ENCODE results near the gene SMG6. TPM values are rescaled to one million over a fixed set of nuclear protein-coding genes. Genes with fewer than 3 reads are reported as not detected.

SMG6 gene
- polyA plus RNA-seq, 1 of the 3 experiments (the other 2 are of a cell fraction), result 15.7 TPM

- Histone ChIP-seq H3K4me3 (ENCODE audit: low read depth in 2 of 2, low read length in 1 of 2) (no peak overlapping the region), H3K4me1 (ENCODE audit: control insufficient read depth in 1 of 2, insufficient read depth in 2 of 2, low read depth in 1 of 2, low read length in 1 of 2) (peaks cover 77 to 93% of the 10 kb centered on the region in 2 experiments), H3K27ac (ENCODE audit: low read depth in 2 of 2, low read length in 1 of 2) (peak overlapping the region in 1 of 2 experiments; percentile 91; a peak in 2 of 4 replicates), H3K36me3 (replicated peaks in 1 of 2; ENCODE audit: control insufficient read depth in 1 of 2, insufficient read depth in 2 of 2, low read length in 1 of 2) (peaks cover 0 to 10% of the 10 kb centered on the region in 2 experiments), H2AFZ (ENCODE audit: low read depth) (no peak overlapping the region), H4K20me1 (ENCODE audit: insufficient read depth) (no peaks in the 10 kb centered on the region), H3K9me3 (no peaks in the 10 kb centered on the region), H3K27me3 (ENCODE audit: insufficient read depth) (no peaks in the 10 kb centered on the region), H3K4me2 (no peak overlapping the region), H3K9ac (no peak overlapping the region), H3F3A (replicated peaks; ENCODE audit: insufficient read depth) (peaks cover 40% of the 10 kb centered on the region), H3K79me2 (ENCODE audit: insufficient read depth) (peaks cover 6% of the 10 kb centered on the region; the same call in 1 of the 2 replicates), H3K9me2 (no peaks in the 10 kb centered on the region)
- POLR2A ChIA-PET, result interaction anchor here (0.5 kb wide), 1 partner anchor 50 kb away, joined by 4 read pairs; no protein-coding TSS in a partner anchor
- 91% methylated on average over 7 of the region's 8 CpGs for WGBS (ENCODE audit: low lambda C conversion rate)
- TF ChIP-seq TCF12 (IDR thresholded peaks at IDR 0.05) (no peak), MAX (IDR thresholded peaks at IDR 0.05; ENCODE audit: low read depth) (no peak), SIN3A (IDR thresholded peaks at IDR 0.05; ENCODE audit: borderline replicate concordance, low read depth, low read length) (no peak), FOXJ3 (CRISPR knock-in tag; IDR thresholded peaks at IDR 0.05) (no peak), NFIC (IDR thresholded peaks at IDR 0.05; ENCODE audit: borderline replicate concordance) (no peak), FOSL2 (IDR thresholded peaks at IDR 0.05; ENCODE audit: borderline replicate concordance, low read depth) (no peak), MEF2A (IDR thresholded peaks at IDR 0.05; ENCODE audit: borderline replicate concordance, low read depth) (no peak)
- DNase-seq, result no peak
- CTCF ChIA-PET, result interaction anchor here (1.0 to 4.0 kb wide), 9 partner anchors 10 to 122 kb away, joined by 3 to 20 read pairs (median 6); partner anchors contain the start of gene HIC1
Observed at GRCh38 chr17:2176499-2177169, 127.0 kb downstream of the SMG6 start.

GRCh38 chr17:2175294-2175628 lies 128.3 kb downstream of the SMG6 start:
- TF ChIP-seq RXRA (IDR thresholded peaks at IDR 0.05; ENCODE audit: borderline replicate concordance, low read depth), result no peak
- no peak for TF ChIP-seq CHD2 (IDR thresholded peaks at IDR 0.05; ENCODE audit: low read length, partially characterized antibody)
- no peak for TF ChIP-seq FOSL2 (IDR thresholded peaks at IDR 0.05; ENCODE audit: borderline replicate concordance, low read depth)
- no peak for TF ChIP-seq MAX (IDR thresholded peaks at IDR 0.05; ENCODE audit: low read depth)
- TF ChIP-seq TEAD4 (IDR thresholded peaks at IDR 0.05; ENCODE audit: borderline replicate concordance, insufficient read depth), result no peak
- TF ChIP-seq GABPA (IDR thresholded peaks at IDR 0.05; ENCODE audit: low read depth), result no peak
- no peak for TF ChIP-seq ELF1 (IDR thresholded peaks at IDR 0.05)
- TF ChIP-seq SMC3 (IDR thresholded peaks at IDR 0.05; ENCODE audit: low read depth, low read length), result no peak
- TF ChIP-seq GATA2 (CRISPR knock-in tag; IDR thresholded peaks at IDR 0.05), result no peak
- TF ChIP-seq FOXM1 (IDR thresholded peaks at IDR 0.05; ENCODE audit: low read depth), result no peak
- TF ChIP-seq MXI1 (IDR thresholded peaks at IDR 0.05; ENCODE audit: low read depth, low read length), result no peak
- no peak for TF ChIP-seq POLR2AphosphoS5 (IDR thresholded peaks at IDR 0.05; ENCODE audit: low read depth, low read length)
- H3K9me2 ChIP-seq, result no peaks in the 10 kb centered on the region
- no peaks in the 10 kb centered on the region for H3K9me3 ChIP-seq
- no peak overlapping the region for H2AFZ ChIP-seq (ENCODE audit: low read depth)
- DNase-seq, result no peak
- H3K4me3 ChIP-seq (ENCODE audit: low read depth in 2 of 2, low read length in 1 of 2), result no peak overlapping the region
- H3K4me1 ChIP-seq (ENCODE audit: control insufficient read depth in 1 of 2, insufficient read depth in 2 of 2, low read depth in 1 of 2, low read length in 1 of 2), result peaks cover 67 to 80% of the 10 kb centered on the region in 2 experiments
- no peaks in the 10 kb centered on the region for H4K20me1 ChIP-seq (ENCODE audit: insufficient read depth)
- H3K4me2 ChIP-seq, result peak overlapping the region; percentile 64
- peaks cover 6 to 10% of the 10 kb centered on the region in 2 experiments for H3K36me3 ChIP-seq (replicated peaks in 1 of 2; ENCODE audit: control insufficient read depth in 1 of 2, insufficient read depth in 2 of 2, low read length in 1 of 2)
- H3K79me2 ChIP-seq (ENCODE audit: insufficient read depth), result peaks cover 6% of the 10 kb centered on the region; the same call in 1 of the 2 replicates
- peak overlapping the region; percentile 91 to 98 for H3K27ac ChIP-seq (ENCODE audit: low read depth in 2 of 2, low read length in 1 of 2)
- H3F3A ChIP-seq (replicated peaks; ENCODE audit: insufficient read depth), result peaks cover 37% of the 10 kb centered on the region
- no peaks in the 10 kb centered on the region for H3K27me3 ChIP-seq (ENCODE audit: insufficient read depth)
- H3K9ac ChIP-seq, result peak overlapping the region; percentile 21; the same call in 1 of the 2 replicates
- ChIA-PET POLR2A (no interaction called here), CTCF (interaction anchor here (1.0 to 2.7 kb wide), 7 partner anchors 20 to 120 kb away, joined by 3 to 12 read pairs (median 4); partner anchors contain the start of gene HIC1)
- 90% methylated on average over 2 of the region's 5 CpGs for WGBS (ENCODE audit: low lambda C conversion rate)
